Keratinocyte (primary cell): ENCODE measurements around the gene BRF1. TPM values are rescaled to one million over a fixed set of nuclear protein-coding genes. Genes with fewer than 3 reads are reported as not detected.
"Not testable (repeated sequence)": the region's sequence is repeated elsewhere in the genome, so short reads cannot be mapped to it uniquely, and the experiment has no call there.

Experiments
- DNase-seq: peaks from one replicate; pipeline ENCODE4 v3.0.0-alpha.2; 2011; ENCODE audit warnings: low read depth, missing footprints, low spot score
- FAIRE-seq: peaks from 2 replicates; lab custom pipeline; 2011; peaks lifted over from hg19 to GRCh38; lab: Jason Lieb, UNC
- H2AFZ ChIP-seq: 2 replicates; pipeline ENCODE4 v1.6.0; 2012; ENCODE audit warnings: low read length, control low read depth, inconsistent platforms; ENCODE audit not compliant: control insufficient read depth
- H3K27ac ChIP-seq: 2 replicates; pipeline ENCODE4 v1.5.1; 2011; ENCODE audit warnings: low read length; ENCODE audit not compliant: control insufficient read depth, insufficient read depth
- H3K27me3 ChIP-seq: 3 replicates; pipeline ENCODE4 v1.6.0; 2011; ENCODE audit warnings: low read length; ENCODE audit not compliant: control insufficient read depth, insufficient read depth; ENCODE audit errors: extremely low read depth
- H3K36me3 ChIP-seq, 2 experiments: 2 replicates in 1 of 2; 3 replicates in 1 of 2; pipeline ENCODE4 v1.5.1; 2011; ENCODE audit warnings: low read length in 2 of 2, mild to moderate bottlenecking in 1 of 2; ENCODE audit not compliant: control insufficient read depth in 2 of 2, insufficient read depth in 2 of 2; ENCODE audit errors: extremely low read depth in 1 of 2
- H3K4me1 ChIP-seq: 3 replicates; pipeline ENCODE4 v1.5.1; 2011; ENCODE audit warnings: low read length; ENCODE audit not compliant: control insufficient read depth, insufficient read depth; ENCODE audit errors: extremely low read depth
- H3K4me2 ChIP-seq: 3 replicates; pipeline ENCODE4 v1.6.0; 2011; ENCODE audit warnings: low read depth, low read length; ENCODE audit not compliant: control insufficient read depth, insufficient read depth; ENCODE audit errors: extremely low read depth
- H3K4me3 ChIP-seq, 3 experiments: fragments of 200-600 bp in 1 of 3; sonication (generic) in 1 of 3; 2 replicates in 2 of 3; 3 replicates in 1 of 3; pipeline ENCODE4 v1.5.1; 2011 to 2016; ENCODE audit warnings: low read length in 3 of 3, mild to moderate bottlenecking in 3 of 3, control low read depth in 2 of 3, inconsistent platforms in 1 of 3, low read depth in 1 of 3, mixed read lengths in 1 of 3, mixed run types in 1 of 3, moderate library complexity in 1 of 3; ENCODE audit not compliant: control insufficient read depth in 2 of 3, insufficient read depth in 2 of 3; ENCODE audit errors: extremely low read depth in 1 of 3
- H3K79me2 ChIP-seq: 2 replicates; pipeline ENCODE4 v1.6.0; 2012; ENCODE audit warnings: low read length; ENCODE audit not compliant: control insufficient read depth, insufficient read depth
- H3K9ac ChIP-seq: 3 replicates; pipeline ENCODE4 v1.6.0; 2011; ENCODE audit warnings: low read length; ENCODE audit not compliant: control insufficient read depth, insufficient read depth; ENCODE audit errors: extremely low read depth
- H3K9me1 ChIP-seq: 3 replicates; pipeline ENCODE4 v1.6.0; 2011; ENCODE audit warnings: low read length; ENCODE audit not compliant: control insufficient read depth, insufficient read depth; ENCODE audit errors: extremely low read depth
- H3K9me3 ChIP-seq: 2 replicates; pipeline ENCODE4 v1.5.1; 2012; ENCODE audit warnings: low read depth, low read length; ENCODE audit not compliant: control insufficient read depth
- H4K20me1 ChIP-seq: 3 replicates; pipeline ENCODE4 v1.6.0; 2011; ENCODE audit warnings: low read length; ENCODE audit not compliant: control insufficient read depth, insufficient read depth; ENCODE audit errors: extremely low read depth
- CTCF ChIP-seq, 3 experiments: IDR thresholded peaks in 1 of 3; conservative IDR thresholded peaks in 1 of 3; optimal IDR thresholded peaks in 1 of 3; 2 replicates in 2 of 3; 3 replicates in 1 of 3; pipeline versions ENCODE3 to v1.5.1; 2011; ENCODE audit warnings: low read length in 3 of 3, mild to moderate bottlenecking in 3 of 3, moderate library complexity in 2 of 3, control low read depth in 1 of 3, inconsistent platforms in 1 of 3; ENCODE audit not compliant: insufficient read depth in 2 of 3; ENCODE audit errors: extremely low read depth in 1 of 3
- EZH2 ChIP-seq: IDR thresholded peaks from one replicate; pipeline ENCODE4 v1.6.1; 2012; ENCODE audit warnings: inconsistent platforms, mild to moderate bottlenecking, low read length, moderate library complexity
- dilution Hi-C: fragments of 300-500 bp; cut with MboI; formaldehyde crosslinking; loops from one replicate; pipeline ENCODE4 v1.7.0; 2020; ENCODE audit warnings: low sequenced_read_pairs; ENCODE audit not compliant: extremely low pct_ligation_motif_present
- polyA plus RNA-seq, 5 experiments: library from polyadenylated mRNA; depleted of rRNA in 3 of 5; stranded (reverse) in 3 of 5; stranded (forward) in 1 of 5; unstranded in 1 of 5; fragments of >200 nt; gene quantifications; 1 replicate in 1 of 5; 2 replicates in 3 of 5; 3 replicates in 1 of 5; pipeline versions ENCODE4 v1.2.1 to v1.2.3, GENCODE V29; 2011 to 2012; ENCODE audit warnings: missing spikeins in 2 of 5, low read depth in 1 of 5, low replicate concordance in 1 of 5

The BRF1 gene
- polyA plus RNA-seq, 1 donor (not counting 4 experiments of a cell fraction or from before 2014, with no cell fraction given): 6.5 TPM

GRCh38 chr14:105335735-105336476, 35.1 kb upstream of the BRF1 start:
- Histone ChIP-seq H3K9ac (no peak overlapping the region), H3K4me2 (no peak overlapping the region), H2AFZ (no peak overlapping the region), H3K79me2 (peaks cover 14% of the 10 kb centered on the region), H3K4me3 (no peak overlapping the region), H4K20me1 (peaks cover 4% of the 10 kb centered on the region), H3K27me3 (no peaks in the 10 kb centered on the region), H3K36me3 (no peaks in the 10 kb centered on the region), H3K9me1 (no peaks in the 10 kb centered on the region), H3K9me3 (no peaks in the 10 kb centered on the region), H3K4me1 (no peaks in the 10 kb centered on the region), H3K27ac (no peak overlapping the region)
- FAIRE-seq (no peak), DNase-seq (no peak)
- dilution Hi-C loops: no loop called here
- TF ChIP-seq EZH2: no peak
- no peak for TF ChIP-seq CTCF (optimal IDR thresholded peaks at IDR 0.05 in 1 of 3, IDR thresholded peaks at IDR 0.05 in 1 of 3, conservative IDR thresholded peaks at IDR 0.05 in 1 of 3; ENCODE audit: extremely low read depth in 1 of 3, insufficient read depth in 2 of 3, low read length in 3 of 3)

GRCh38 chr14:105335231-105335542, 34.4 kb upstream of the BRF1 start:
- H3K27ac ChIP-seq, DNase-seq, H4K20me1 ChIP-seq, H3K4me1 ChIP-seq, H3K4me2 ChIP-seq, H3K9me3 ChIP-seq, H3K9ac ChIP-seq, dilution Hi-C loops, H3K36me3 ChIP-seq, H3K4me3 ChIP-seq, H2AFZ ChIP-seq, FAIRE-seq, H3K9me1 ChIP-seq, H3K27me3 ChIP-seq: not testable (repeated sequence)
- peaks cover 15% of the 10 kb centered on the region for H3K79me2 ChIP-seq
